GM19238 (cell line): ENCODE data around the gene SIX2.

Experiments used
- DNase-seq: peaks from one replicate; pipeline ENCODE4 v3.0.0; 2011; ENCODE audit warnings: low spot score; ENCODE audit not compliant: insufficient read length

SIX2 gene

GRCh38 chr2:44967727-44968432, 41.4 kb downstream of the SIX2 start:
- no peak for DNase-seq

GRCh38 chr2:44967056-44967455, 42.2 kb downstream of the SIX2 start:
- no peak for DNase-seq

GRCh38 chr2:44965684-44966083, 43.6 kb downstream of the SIX2 start:
- no peak for DNase-seq

GRCh38 chr2:44964752-44965236, 44.5 kb downstream of the SIX2 start:
- DNase-seq, result no peak

- DNase-seq, result no peak
These were observed 47.0 kb downstream of the SIX2 start for GRCh38 chr2:44962176-44962695.

GRCh38 chr2:44960871-44961270, 48.4 kb downstream of the SIX2 start:
- DNase-seq, result no peak

- no peak for DNase-seq
These were observed 49.4 kb downstream of the SIX2 start for GRCh38 chr2:44959855-44960254.

GRCh38 chr2:44957656-44958327, 51.5 kb downstream of the SIX2 start:
- no peak for DNase-seq

- DNase-seq, result no peak
These were observed 52.4 kb downstream of the SIX2 start for GRCh38 chr2:44956843-44957242.

- peak; percentile 81 for DNase-seq
These were observed 53.5 kb downstream of the SIX2 start for GRCh38 chr2:44955593-44956392.
